BLaER1 (cell line): ENCODE data around the gene HSPA4L.
A peak's percentile ranks its signal among the peaks of the same experiment; 100 is the strongest.

ENCODE experiments used
- H3K27ac ChIP-seq: shearing (Covaris generic); formaldehyde crosslinking; 2 replicates; pipeline ENCODE4 v1.8.1; 2022
- H3K27me3 ChIP-seq: shearing (Covaris generic); formaldehyde crosslinking; 2 replicates; pipeline ENCODE4 v1.8.1; 2022
- H3K36me3 ChIP-seq: shearing (Covaris generic); formaldehyde crosslinking; 2 replicates; pipeline ENCODE4 v1.8.1; 2022
- H3K4me1 ChIP-seq: shearing (Covaris generic); formaldehyde crosslinking; 2 replicates; pipeline ENCODE4 v1.8.1; 2022
- H3K4me2 ChIP-seq: shearing (Covaris generic); formaldehyde crosslinking; 2 replicates; pipeline ENCODE4 v1.8.1; 2022
- H3K4me3 ChIP-seq: shearing (Covaris generic); formaldehyde crosslinking; 2 replicates; pipeline ENCODE4 v1.8.1; 2022
- H3K9ac ChIP-seq: shearing (Covaris generic); formaldehyde crosslinking; 2 replicates; pipeline ENCODE4 v1.8.1; 2022
- H3K9me3 ChIP-seq: shearing (Covaris generic); formaldehyde crosslinking; 2 replicates; pipeline ENCODE4 v1.8.1; 2022
- H4K20me1 ChIP-seq: shearing (Covaris generic); formaldehyde crosslinking; 2 replicates; pipeline ENCODE4 v1.8.1; 2022
- Cebpa-rat ChIP-seq: shearing (Covaris generic); IDR thresholded peaks from 2 replicates; pipeline ENCODE4 v1.8.1; 2022

The HSPA4L gene

GRCh38 chr4:127829014-127829413 lies 46.9 kb downstream of the HSPA4L start:
- Histone ChIP-seq H3K4me1 (no peaks in the 10 kb centered on the region), H3K27me3 (no peaks in the 10 kb centered on the region), H3K4me3 (no peak overlapping the region), H4K20me1 (no peaks in the 10 kb centered on the region), H3K27ac (no peak overlapping the region), H3K9ac (no peak overlapping the region), H3K9me3 (no peaks in the 10 kb centered on the region), H3K4me2 (no peak overlapping the region), H3K36me3 (no peaks in the 10 kb centered on the region)
- no peak for TF ChIP-seq Cebpa-rat

GRCh38 chr4:127832585-127832984 lies 50.5 kb downstream of the HSPA4L start:
- Histone ChIP-seq H3K36me3 (no peaks in the 10 kb centered on the region), H3K9me3 (no peaks in the 10 kb centered on the region), H3K27ac (no peak overlapping the region), H3K4me3 (no peak overlapping the region), H4K20me1 (no peaks in the 10 kb centered on the region), H3K27me3 (no peaks in the 10 kb centered on the region), H3K4me1 (no peaks in the 10 kb centered on the region), H3K4me2 (no peak overlapping the region), H3K9ac (no peak overlapping the region)
- TF ChIP-seq Cebpa-rat: no peak

GRCh38 chr4:127843704-127844600 lies 61.8 kb downstream of the HSPA4L start:
- Histone ChIP-seq H3K4me3 (no peak overlapping the region), H3K36me3 (peaks cover 14% of the 10 kb centered on the region), H3K27ac (no peak overlapping the region), H3K4me1 (no peaks in the 10 kb centered on the region), H3K9me3 (peaks cover 23% of the 10 kb centered on the region), H3K27me3 (no peaks in the 10 kb centered on the region), H4K20me1 (no peaks in the 10 kb centered on the region), H3K4me2 (no peak overlapping the region), H3K9ac (no peak overlapping the region)
- TF ChIP-seq Cebpa-rat: no peak

GRCh38 chr4:127844601-127845116 lies 62.5 kb downstream of the HSPA4L start:
- no peaks in the 10 kb centered on the region for H3K4me1 ChIP-seq
- no peaks in the 10 kb centered on the region for H3K27me3 ChIP-seq
- no peak for TF ChIP-seq Cebpa-rat
- peaks cover 30% of the 10 kb centered on the region for H3K9me3 ChIP-seq
- H3K36me3 ChIP-seq: peaks cover 14% of the 10 kb centered on the region
- H3K4me3 ChIP-seq: no peak overlapping the region
- no peak overlapping the region for H3K9ac ChIP-seq
- H4K20me1 ChIP-seq: no peaks in the 10 kb centered on the region
- H3K27ac ChIP-seq: no peak overlapping the region
- no peak overlapping the region for H3K4me2 ChIP-seq

GRCh38 chr4:127846061-127846460 lies 63.9 kb downstream of the HSPA4L start:
- Histone ChIP-seq H3K9me3 (peaks cover 44% of the 10 kb centered on the region), H4K20me1 (no peaks in the 10 kb centered on the region), H3K27ac (no peak overlapping the region), H3K4me1 (no peaks in the 10 kb centered on the region), H3K27me3 (no peaks in the 10 kb centered on the region), H3K36me3 (peaks cover 14% of the 10 kb centered on the region), H3K4me2 (no peak overlapping the region), H3K9ac (no peak overlapping the region), H3K4me3 (no peak overlapping the region)
- TF ChIP-seq Cebpa-rat: no peak

DNA sequence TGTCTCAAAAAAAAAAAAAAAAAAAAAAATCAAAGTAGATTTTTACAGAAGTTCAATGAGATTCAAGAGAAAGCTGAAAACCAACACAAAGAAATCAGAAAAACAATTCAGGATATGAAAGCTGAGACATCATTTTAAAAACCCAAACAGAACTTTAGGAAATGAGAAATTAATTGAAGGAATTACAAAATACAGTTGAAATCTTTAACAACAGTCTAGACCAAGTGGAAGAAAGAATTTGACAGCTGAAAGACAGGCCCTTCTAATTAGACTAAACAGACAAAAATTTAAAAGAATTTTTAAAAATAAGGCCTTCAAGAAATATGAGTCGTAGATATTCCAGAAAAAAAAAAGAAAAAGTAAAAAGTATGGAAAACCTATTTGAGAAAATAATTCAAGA lies 64.6 kb downstream of the HSPA4L start:
- no peaks in the 10 kb centered on the region for H4K20me1 ChIP-seq
- H3K4me2 ChIP-seq: no peak overlapping the region
- TF ChIP-seq Cebpa-rat: no peak
- no peak overlapping the region for H3K9ac ChIP-seq
- peaks cover 14% of the 10 kb centered on the region for H3K36me3 ChIP-seq
- H3K4me1 ChIP-seq: no peaks in the 10 kb centered on the region
- no peaks in the 10 kb centered on the region for H3K27me3 ChIP-seq
- peaks cover 51% of the 10 kb centered on the region for H3K9me3 ChIP-seq
- H3K4me3 ChIP-seq: no peak overlapping the region
- H3K27ac ChIP-seq: no peak overlapping the region

DNA sequence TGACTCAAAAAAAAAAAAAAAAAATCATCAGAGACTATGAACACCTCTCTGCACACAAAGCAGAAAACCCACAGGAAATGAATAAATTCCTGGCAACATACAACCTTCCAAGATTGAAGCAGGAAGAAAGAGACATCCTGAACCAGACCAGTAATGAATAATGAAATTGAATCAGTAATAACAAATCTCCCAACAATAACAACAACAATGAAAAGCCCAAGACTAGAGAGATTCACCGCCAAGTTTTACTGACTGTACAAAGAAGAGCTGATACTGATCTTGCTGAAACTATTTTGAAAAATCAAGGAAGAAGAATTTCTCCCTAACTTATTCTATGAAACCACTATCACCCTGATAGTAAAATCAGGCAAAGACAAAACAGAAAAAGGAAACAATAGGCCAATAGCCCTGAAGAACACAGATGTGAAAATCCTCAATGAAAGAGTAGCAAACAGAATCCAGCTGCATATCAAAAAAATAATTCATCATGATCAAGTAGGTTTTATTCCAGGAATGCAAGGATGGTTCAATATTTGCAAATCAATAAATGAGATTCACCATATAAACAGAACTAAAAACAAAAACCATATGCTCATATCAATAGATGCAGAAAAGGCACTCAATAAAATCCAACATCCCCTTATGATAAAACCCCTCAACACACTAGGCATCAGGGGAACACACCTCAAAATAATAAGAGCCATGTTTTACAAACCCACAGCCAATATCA lies 67.5 kb downstream of the HSPA4L start:
- H3K9ac ChIP-seq: no peak overlapping the region
- no peak overlapping the region for H3K27ac ChIP-seq
- no peak overlapping the region for H3K4me2 ChIP-seq
- H3K4me3 ChIP-seq: peak overlapping the region; percentile 1; the same call in 1 of the 2 replicates
- H3K36me3 ChIP-seq: no peaks in the 10 kb centered on the region; the same call in 1 of the 2 replicates
- no peak for TF ChIP-seq Cebpa-rat
- H4K20me1 ChIP-seq: no peaks in the 10 kb centered on the region
- no peaks in the 10 kb centered on the region for H3K4me1 ChIP-seq
- peaks cover 65% of the 10 kb centered on the region for H3K9me3 ChIP-seq
- H3K27me3 ChIP-seq: no peaks in the 10 kb centered on the region

DNA sequence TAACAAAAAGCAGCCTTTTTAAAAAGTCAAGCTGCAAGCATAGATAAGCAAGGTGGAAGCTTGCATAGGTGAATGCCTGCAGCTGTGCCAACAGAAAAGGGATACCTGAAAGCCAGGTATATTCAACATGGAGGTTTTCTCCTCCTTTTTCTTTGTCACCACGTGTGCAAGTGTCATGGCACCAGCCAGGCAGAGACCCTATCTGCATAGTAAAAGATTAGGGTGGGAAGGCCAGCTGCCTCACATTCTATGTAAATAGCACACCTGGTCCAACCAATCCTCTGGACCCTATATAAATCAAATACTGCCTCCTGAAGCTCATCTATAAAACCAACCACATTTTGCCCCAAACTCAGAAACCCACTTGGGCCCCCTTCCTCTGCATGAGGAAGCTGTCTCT lies 70.5 kb downstream of the HSPA4L start:
- Histone ChIP-seq H3K36me3 (no peaks in the 10 kb centered on the region), H4K20me1 (no peaks in the 10 kb centered on the region), H3K27me3 (no peaks in the 10 kb centered on the region), H3K4me1 (peaks cover 10% of the 10 kb centered on the region), H3K4me3 (no peak overlapping the region), H3K4me2 (no peak overlapping the region), H3K9ac (no peak overlapping the region), H3K27ac (no peak overlapping the region), H3K9me3 (peaks cover 55% of the 10 kb centered on the region)
- no peak for TF ChIP-seq Cebpa-rat

GRCh38 chr4:127856196-127856812 lies 74.2 kb downstream of the HSPA4L start:
- Histone ChIP-seq H3K9ac (no peak overlapping the region), H3K4me1 (peaks cover 10% of the 10 kb centered on the region), H3K27me3 (no peaks in the 10 kb centered on the region), H3K27ac (no peak overlapping the region), H3K36me3 (no peaks in the 10 kb centered on the region), H3K9me3 (peaks cover 39% of the 10 kb centered on the region), H3K4me3 (no peak overlapping the region), H3K4me2 (peak overlapping the region; percentile 31), H4K20me1 (no peaks in the 10 kb centered on the region)
- TF ChIP-seq Cebpa-rat: no peak
